ENCODE measurements around the gene TXNDC16.

The TXNDC16 gene

GRCh38 chr14:52395728-52396127 lies 156.6 kb downstream of the TXNDC16 start:
- CTCF ChIA-PET = no interaction called here
- POLR2A ChIA-PET (ENCODE audit: low non-redundant PET) = no interaction called here
- TF ChIP-seq CTCF (conservative IDR thresholded peaks at IDR 0.05; ENCODE audit: low read depth) = no peak
- H3K27ac ChIP-seq = no peak overlapping the region
- no peak for DNase-seq (ENCODE audit: low spot score)

- CTCF ChIA-PET = no interaction called here
- no peak for DNase-seq (ENCODE audit: low spot score)
- POLR2A ChIA-PET (ENCODE audit: low non-redundant PET) = no interaction called here
- H3K27ac ChIP-seq = no peak overlapping the region
- TF ChIP-seq CTCF (conservative IDR thresholded peaks at IDR 0.05; ENCODE audit: low read depth) = no peak
Measured at GRCh38 chr14:52391881-52392615, 160.3 kb downstream of the TXNDC16 start.

All from RWPE1 (cell line).